GM12865 (cell line): ENCODE measurements around the gene MBOAT2.

Experiments used
- DNase-seq: peaks from one replicate; pipeline ENCODE4 v3.0.0; 2010; ENCODE audit warnings: low read depth
- H3K4me3 ChIP-seq: 2 replicates; pipeline ENCODE4 v1.5.1; 2011; ENCODE audit warnings: mild to moderate bottlenecking, low read depth, low read length, control low read depth
- CTCF ChIP-seq: IDR thresholded peaks from 2 replicates; pipeline ENCODE4 v1.5.1; 2011; ENCODE audit warnings: low read length, control low read depth, low read depth, inconsistent platforms; ENCODE audit not compliant: insufficient read depth; ENCODE audit errors: missing control alignments

MBOAT2 gene

GRCh38 chr2:8986327-8986976, 17.0 kb downstream of the MBOAT2 start:
- TF ChIP-seq CTCF: peak; percentile 44
- no peak overlapping the region for H3K4me3 ChIP-seq
- peak; percentile 43 for DNase-seq

DNA sequence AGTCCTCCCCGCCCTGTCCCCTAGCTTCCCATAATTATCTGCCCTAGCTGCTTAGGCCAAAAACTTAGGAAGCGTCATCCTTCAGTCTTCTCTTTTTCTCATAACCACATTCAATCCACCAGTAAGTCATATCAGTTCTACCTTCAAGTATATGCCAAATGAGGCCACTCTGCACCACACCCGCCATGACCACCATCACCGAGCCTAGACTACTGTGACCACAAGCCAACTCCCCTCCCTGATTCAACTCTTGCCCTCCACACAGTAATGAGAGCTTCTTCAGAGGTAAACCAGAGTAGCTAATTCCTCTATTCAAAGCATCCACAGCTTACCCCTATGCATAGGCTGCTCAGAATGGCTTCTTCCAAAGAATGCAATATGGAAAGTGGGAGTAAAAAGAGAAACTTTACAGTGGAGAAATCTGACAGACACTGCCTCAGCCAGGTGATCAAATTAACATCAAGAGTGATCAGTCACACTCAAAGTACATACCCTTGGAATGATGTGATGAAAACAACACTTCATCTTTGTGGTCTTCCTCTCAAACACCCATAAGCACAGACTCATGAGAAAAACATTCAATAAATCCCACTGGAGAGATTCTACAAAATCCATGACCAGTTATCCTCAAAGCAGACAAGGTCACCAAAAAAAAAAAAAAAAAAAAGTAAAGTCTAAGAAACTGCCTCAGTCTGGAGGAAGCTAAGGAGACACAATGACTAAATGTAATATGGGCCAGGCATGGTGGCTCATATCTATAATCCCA, 17.7 kb downstream of the MBOAT2 start:
- TF ChIP-seq CTCF: no peak
- DNase-seq: no peak
- H3K4me3 ChIP-seq: no peak overlapping the region

GRCh38 chr2:8984855-8985254, 18.6 kb downstream of the MBOAT2 start:
- no peak overlapping the region for H3K4me3 ChIP-seq
- no peak for TF ChIP-seq CTCF
- no peak for DNase-seq

GRCh38 chr2:8984157-8984556, 19.3 kb downstream of the MBOAT2 start:
- peak; percentile 35 for DNase-seq
- H3K4me3 ChIP-seq: no peak overlapping the region
- TF ChIP-seq CTCF: no peak

GRCh38 chr2:8983571-8983970, 19.9 kb downstream of the MBOAT2 start:
- no peak for DNase-seq
- H3K4me3 ChIP-seq: no peak overlapping the region
- TF ChIP-seq CTCF: no peak

GRCh38 chr2:8981876-8982275, 21.6 kb downstream of the MBOAT2 start:
- no peak overlapping the region for H3K4me3 ChIP-seq
- no peak for DNase-seq
- no peak for TF ChIP-seq CTCF
